MCF 10A (cell line): Measurements from ENCODE around the gene C5orf46. TPM values are rescaled to one million over a fixed set of nuclear protein-coding genes. Genes with fewer than 3 reads are reported as not detected.

Source experiments
- BruUV-seq: library from RNA; stranded (reverse); fragments of 400-500 nt; replicated peaks from 2 replicates; lab custom pipeline; 2021; lab: Mats Ljungman, UMichigan
- CTCF ChIA-PET: fragments of 300-600 bp; sonication (Branson Sonifier 250); formaldehyde crosslinking; extraction: SDS; loops from one replicate; lab custom pipeline; 2021; ENCODE audit warnings: antibody characterized with exemption, inconsistent platforms; lab: Yijun Ruan, JAX
- POLR2A ChIA-PET: fragments of 300-600, 350-650 bp; sonication (Branson Sonifier 250); formaldehyde crosslinking; extraction: SDS; loops from one replicate; lab custom pipeline; 2020; ENCODE audit warnings: antibody characterized with exemption, inconsistent platforms; lab: Yijun Ruan, JAX
- DNase-seq: peaks from one replicate; pipeline ENCODE4 v3.0.0-alpha.2; 2018; ENCODE audit not compliant: unreplicated experiment
- H3K27ac Mint-ChIP-seq: one replicate; pipeline ENCODE4 v1.8.0; 2022; ENCODE audit warnings: mild to moderate bottlenecking, low read depth, mixed read lengths; ENCODE audit not compliant: unreplicated experiment
- H3K27me3 Mint-ChIP-seq: one replicate; pipeline ENCODE4 v1.8.0; 2022; ENCODE audit warnings: mixed read lengths; ENCODE audit not compliant: insufficient read depth, unreplicated experiment
- H3K36me3 Mint-ChIP-seq: one replicate; pipeline ENCODE4 v1.8.0; 2022; ENCODE audit warnings: mild to moderate bottlenecking, moderate library complexity, mixed read lengths; ENCODE audit not compliant: insufficient read depth, unreplicated experiment
- H3K4me1 Mint-ChIP-seq: one replicate; pipeline ENCODE4 v1.8.0; 2022; ENCODE audit warnings: mixed read lengths; ENCODE audit not compliant: insufficient read depth, unreplicated experiment
- H3K4me3 Mint-ChIP-seq: one replicate; pipeline ENCODE4 v1.8.0; 2022; ENCODE audit warnings: mild to moderate bottlenecking, moderate library complexity, mixed read lengths; ENCODE audit not compliant: unreplicated experiment
- H3K9me3 Mint-ChIP-seq: one replicate; pipeline ENCODE4 v1.8.0; 2022; ENCODE audit warnings: mixed read lengths; ENCODE audit not compliant: unreplicated experiment
- intact Hi-C: fragments of 100-400 bp; cut with micrococcal nuclease; formaldehyde crosslinking; loops from 2 replicates; pipeline ENCODE4 v1.14.1; 2022
- total RNA-seq: library from RNA; stranded (reverse); gene quantifications from 2 replicates; pipeline ENCODE4 v1.2.3, GENCODE V29; 2022
- TF ChIP-seq, protein P1 (sequence below): fragments of 200-600 bp; IDR thresholded peaks from one replicate; pipeline ENCODE4 v1.8.0; 2022; ENCODE audit warnings: antibody characterized with exemption, mild to moderate bottlenecking; ENCODE audit not compliant: unreplicated experiment

The C5orf46 gene
- total RNA-seq, 1 experiment from 2014 or later, result 5.7 TPM

DNA sequence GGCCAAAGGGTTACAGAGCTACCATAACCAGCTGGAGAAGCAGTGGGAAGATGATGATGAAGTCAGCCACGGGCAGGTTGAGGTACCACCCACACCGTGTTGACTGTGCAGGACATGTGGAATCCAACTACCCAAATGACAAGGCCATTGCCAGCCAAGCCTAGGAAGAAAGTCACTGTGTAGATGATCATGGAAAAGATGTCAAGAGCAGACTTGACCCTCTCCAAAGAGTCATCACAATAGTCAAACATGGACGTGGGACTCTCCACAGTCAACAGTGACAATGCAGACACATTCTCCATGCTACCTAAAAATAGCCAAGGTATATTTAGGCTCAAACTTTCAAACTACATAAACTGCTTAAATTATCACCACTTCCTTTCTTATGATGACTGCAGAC is 54.0 kb downstream of the C5orf46 start:
- Mint-ChIP-seq H3K9me3 (no peaks in the 10 kb centered on the region), H3K27me3 (peaks cover 16% of the 10 kb centered on the region), H3K27ac (no peak overlapping the region), H3K36me3 (no peaks in the 10 kb centered on the region), H3K4me1 (no peaks in the 10 kb centered on the region), H3K4me3 (no peak overlapping the region)
- no TSS peak for BruUV-seq
- TF ChIP-seq, protein P1, sequence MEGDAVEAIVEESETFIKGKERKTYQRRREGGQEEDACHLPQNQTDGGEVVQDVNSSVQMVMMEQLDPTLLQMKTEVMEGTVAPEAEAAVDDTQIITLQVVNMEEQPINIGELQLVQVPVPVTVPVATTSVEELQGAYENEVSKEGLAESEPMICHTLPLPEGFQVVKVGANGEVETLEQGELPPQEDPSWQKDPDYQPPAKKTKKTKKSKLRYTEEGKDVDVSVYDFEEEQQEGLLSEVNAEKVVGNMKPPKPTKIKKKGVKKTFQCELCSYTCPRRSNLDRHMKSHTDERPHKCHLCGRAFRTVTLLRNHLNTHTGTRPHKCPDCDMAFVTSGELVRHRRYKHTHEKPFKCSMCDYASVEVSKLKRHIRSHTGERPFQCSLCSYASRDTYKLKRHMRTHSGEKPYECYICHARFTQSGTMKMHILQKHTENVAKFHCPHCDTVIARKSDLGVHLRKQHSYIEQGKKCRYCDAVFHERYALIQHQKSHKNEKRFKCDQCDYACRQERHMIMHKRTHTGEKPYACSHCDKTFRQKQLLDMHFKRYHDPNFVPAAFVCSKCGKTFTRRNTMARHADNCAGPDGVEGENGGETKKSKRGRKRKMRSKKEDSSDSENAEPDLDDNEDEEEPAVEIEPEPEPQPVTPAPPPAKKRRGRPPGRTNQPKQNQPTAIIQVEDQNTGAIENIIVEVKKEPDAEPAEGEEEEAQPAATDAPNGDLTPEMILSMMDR, result no peak
- CTCF ChIA-PET, result interaction anchor here (1.1 to 15.2 kb wide), 4 partner anchors 30 to 82 kb away, joined by 4 to 286 read pairs (median 115); partner anchors contain the start of gene SCGB3A2
- intact Hi-C loops, result no loop called here
- no peak for DNase-seq
- POLR2A ChIA-PET, result interaction anchor here (1.5 kb wide), 1 partner anchor 99 kb away, joined by 3 read pairs; no protein-coding TSS in a partner anchor

DNA sequence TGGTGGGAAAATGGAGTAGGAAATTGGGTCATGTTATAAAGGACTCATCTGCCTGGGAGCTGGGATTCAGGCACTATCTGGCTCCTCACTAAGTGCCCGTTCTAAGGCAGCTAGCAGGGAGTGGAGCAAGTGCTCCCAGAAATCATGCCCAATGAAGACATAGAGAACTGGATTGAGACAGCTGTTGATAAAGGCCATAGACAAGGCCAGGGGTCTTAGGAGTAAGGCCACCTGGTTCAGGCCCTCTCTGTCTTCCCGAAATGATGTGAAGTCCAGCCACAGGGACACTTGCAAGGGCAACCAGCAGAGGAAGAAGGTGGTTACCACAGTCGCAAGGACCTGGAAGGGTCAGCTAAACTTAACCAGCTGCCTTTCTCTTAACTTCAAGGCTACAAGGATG is 54.8 kb downstream of the C5orf46 start:
- no peak overlapping the region for H3K27ac Mint-ChIP-seq
- H3K4me3 Mint-ChIP-seq, result no peak overlapping the region
- no peak for DNase-seq
- BruUV-seq, result no TSS peak
- H3K9me3 Mint-ChIP-seq, result no peaks in the 10 kb centered on the region
- CTCF ChIA-PET, result interaction anchor here (0.7 to 15.2 kb wide), 6 partner anchors 5 to 1280 kb away, joined by 3 to 286 read pairs (median 70); partner anchors contain the start of gene SCGB3A2
- intact Hi-C loops, result no loop called here
- no peaks in the 10 kb centered on the region for H3K36me3 Mint-ChIP-seq
- TF ChIP-seq, protein P1, result no peak
- peaks cover 20% of the 10 kb centered on the region for H3K27me3 Mint-ChIP-seq
- POLR2A ChIA-PET, result no interaction called here
- no peaks in the 10 kb centered on the region for H3K4me1 Mint-ChIP-seq

DNA sequence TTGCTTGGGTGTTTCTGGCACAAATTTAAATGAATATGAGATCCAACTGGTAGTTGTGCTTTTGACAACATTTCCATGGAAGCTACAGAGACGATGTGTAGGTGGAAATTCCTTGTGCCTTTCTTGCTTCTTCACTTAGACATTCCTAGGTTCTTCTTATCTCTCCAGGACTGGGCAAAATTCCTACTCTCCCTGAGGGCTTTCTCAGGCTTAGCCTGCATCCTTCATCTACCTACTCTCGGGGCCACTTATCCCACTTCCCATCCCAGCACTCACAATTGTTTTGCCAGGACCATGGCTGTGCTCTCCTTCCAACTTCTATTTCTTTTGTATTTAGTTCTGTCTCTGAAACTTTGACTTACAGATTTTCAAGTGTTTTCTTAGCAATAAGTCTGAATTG is 57.1 kb downstream of the C5orf46 start:
- DNase-seq, result no peak
- Mint-ChIP-seq H3K36me3 (no peaks in the 10 kb centered on the region), H3K27me3 (peaks cover 31% of the 10 kb centered on the region), H3K4me1 (no peaks in the 10 kb centered on the region), H3K27ac (no peak overlapping the region), H3K9me3 (no peaks in the 10 kb centered on the region), H3K4me3 (no peak overlapping the region)
- ChIA-PET POLR2A (interaction anchor here (1.2 kb wide), 1 partner anchor 57 kb away, joined by 3 read pairs; the partner anchor contains the start of gene C5orf46), CTCF (interaction anchor here (0.9 to 12.4 kb wide), 6 partner anchors 8 to 271 kb away, joined by 3 to 136 read pairs (median 10); no protein-coding TSS in a partner anchor)
- intact Hi-C loops, result no loop called here
- BruUV-seq, result no TSS peak
- TF ChIP-seq, protein P1, result no peak

DNA sequence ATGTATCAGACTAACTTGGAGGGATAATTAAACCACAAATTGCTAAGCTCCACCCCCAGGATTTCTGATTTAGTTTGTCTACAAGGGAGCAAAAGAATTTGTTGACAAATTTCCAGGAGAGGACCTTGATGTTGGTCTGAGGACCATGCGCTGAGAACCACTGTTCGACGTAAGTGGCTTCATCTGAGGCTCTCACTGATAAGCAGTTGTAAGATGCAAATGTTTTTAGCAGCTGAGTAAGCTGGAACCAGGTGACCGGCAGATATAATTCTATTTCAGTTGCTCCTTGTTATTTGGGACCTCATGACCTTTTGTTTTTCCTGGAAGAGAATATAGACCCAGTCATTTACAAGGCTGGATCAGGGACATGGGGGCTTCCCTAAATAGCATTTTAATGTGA is 60.7 kb downstream of the C5orf46 start:
- TF ChIP-seq, protein P1, result no peak
- Mint-ChIP-seq H3K27ac (no peak overlapping the region), H3K4me1 (no peaks in the 10 kb centered on the region), H3K4me3 (no peak overlapping the region), H3K27me3 (peaks cover 34% of the 10 kb centered on the region), H3K9me3 (no peaks in the 10 kb centered on the region), H3K36me3 (no peaks in the 10 kb centered on the region)
- DNase-seq, result no peak
- no TSS peak for BruUV-seq
- ChIA-PET POLR2A (interaction anchor here (0.7 kb wide), 1 partner anchor 434 kb away, joined by 3 read pairs; no protein-coding TSS in a partner anchor), CTCF (interaction anchor here (0.7 to 12.4 kb wide), 6 partner anchors 11 to 89 kb away, joined by 3 to 136 read pairs (median 4); no protein-coding TSS in a partner anchor)
- intact Hi-C loops, result no loop called here
